GM19463 (cell line): ENCODE data around the gene ZNF429.
"Not testable (repeated sequence)": the region's sequence is repeated elsewhere in the genome, so short reads cannot be mapped to it uniquely, and the experiment has no call there.

ENCODE experiments used
- ATAC-seq: cut with Tn5 transposase; IDR thresholded peaks from one replicate; pipeline ENCODE4 v1.9.1; 2021; ENCODE audit warnings: mild to moderate bottlenecking, moderate library complexity; ENCODE audit not compliant: unreplicated experiment

ZNF429 gene

DNA sequence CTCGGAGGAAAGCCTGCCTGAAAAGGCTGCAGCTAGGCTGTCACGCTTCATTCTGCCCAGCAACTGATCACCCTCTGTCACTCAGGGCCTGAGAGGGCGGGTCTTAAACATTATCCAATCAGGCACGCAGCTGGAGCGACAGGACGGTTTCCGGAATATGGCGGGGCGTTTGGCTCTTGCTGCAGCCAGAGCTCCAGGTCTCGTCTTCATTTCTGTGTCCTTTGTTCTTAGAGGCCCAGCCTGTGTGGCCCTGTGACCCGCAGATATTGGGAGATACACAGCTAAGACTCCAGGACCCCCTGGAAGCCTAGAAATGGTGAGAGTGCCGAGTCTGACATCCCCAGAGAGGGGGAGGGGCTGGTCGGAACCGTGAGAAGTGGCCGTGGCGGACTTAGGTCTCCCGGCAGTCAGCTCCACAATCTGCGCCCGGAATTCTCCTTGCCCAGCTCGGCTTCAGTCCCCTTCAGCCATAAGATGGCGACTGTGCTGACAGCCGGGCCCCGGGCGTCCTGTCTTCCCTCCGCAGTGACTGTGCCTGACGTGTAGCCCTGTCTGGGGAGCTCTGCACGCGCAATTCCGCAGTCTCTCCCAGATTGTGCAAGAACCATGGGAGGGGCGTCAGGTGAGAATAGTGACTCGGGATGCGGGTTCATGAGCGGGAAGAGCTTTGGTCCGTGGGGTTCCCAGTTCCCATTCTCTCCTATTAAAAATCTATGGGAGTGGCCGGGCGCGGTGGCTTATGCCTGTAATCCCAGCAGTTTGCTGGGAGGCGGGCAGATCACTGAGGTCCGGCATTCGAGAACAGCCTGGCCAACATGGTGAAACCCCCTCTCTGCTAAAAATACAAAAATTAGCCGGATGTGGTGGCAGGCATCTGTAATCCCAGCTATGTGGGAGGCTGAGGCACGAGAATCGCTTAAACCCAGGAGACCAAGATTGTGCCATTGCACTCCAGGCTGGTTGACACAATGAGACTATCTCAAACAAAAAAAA is at the start of gene ZNF429:
Gene ZNF429 (plus strand): TSS at position 144 of the 993 bp plus-strand sequence. CDS start 170 bp downstream, at position 314.
- peak; percentile 100 for ATAC-seq

DNA sequence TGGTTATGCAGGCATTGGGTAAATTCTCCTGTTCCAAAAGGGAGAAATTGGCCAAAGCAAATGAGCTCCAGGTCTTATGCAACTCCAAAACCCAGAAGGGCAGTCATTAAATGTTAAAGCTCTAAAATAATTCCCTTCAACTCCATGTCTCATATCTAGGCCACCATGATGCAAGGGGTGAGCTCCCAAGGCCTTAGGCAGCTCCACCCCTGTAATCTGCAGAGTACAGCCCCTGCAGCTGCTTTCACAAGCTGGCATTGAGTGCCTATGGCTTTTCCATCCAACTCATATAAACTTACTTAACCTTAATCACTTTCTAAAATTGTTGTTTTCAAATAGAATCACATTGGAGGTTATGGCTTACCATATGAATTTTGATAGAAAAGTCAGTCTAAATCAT is 44.7 kb upstream of the ZNF429 start:
- no peak for ATAC-seq

DNA sequence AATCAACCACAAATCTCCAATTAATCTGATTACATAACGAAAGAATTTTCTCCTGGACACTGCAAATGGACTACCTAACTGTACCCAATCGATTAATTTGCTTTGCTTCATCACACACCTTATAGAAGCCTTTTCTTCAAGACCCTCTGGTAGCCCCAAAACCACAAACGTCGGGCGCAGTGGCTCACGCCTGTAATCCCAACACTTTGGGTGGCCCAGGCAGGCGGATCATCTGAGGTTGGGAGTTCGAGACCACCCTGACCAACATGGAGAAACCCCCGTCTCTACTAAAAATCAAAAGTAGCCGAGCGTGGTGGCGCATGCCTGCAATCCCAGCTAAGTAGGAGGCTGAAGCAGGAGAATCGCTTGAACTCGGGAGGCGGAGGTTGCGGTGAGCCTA is 42.9 kb upstream of the ZNF429 start:
- no peak for ATAC-seq

DNA sequence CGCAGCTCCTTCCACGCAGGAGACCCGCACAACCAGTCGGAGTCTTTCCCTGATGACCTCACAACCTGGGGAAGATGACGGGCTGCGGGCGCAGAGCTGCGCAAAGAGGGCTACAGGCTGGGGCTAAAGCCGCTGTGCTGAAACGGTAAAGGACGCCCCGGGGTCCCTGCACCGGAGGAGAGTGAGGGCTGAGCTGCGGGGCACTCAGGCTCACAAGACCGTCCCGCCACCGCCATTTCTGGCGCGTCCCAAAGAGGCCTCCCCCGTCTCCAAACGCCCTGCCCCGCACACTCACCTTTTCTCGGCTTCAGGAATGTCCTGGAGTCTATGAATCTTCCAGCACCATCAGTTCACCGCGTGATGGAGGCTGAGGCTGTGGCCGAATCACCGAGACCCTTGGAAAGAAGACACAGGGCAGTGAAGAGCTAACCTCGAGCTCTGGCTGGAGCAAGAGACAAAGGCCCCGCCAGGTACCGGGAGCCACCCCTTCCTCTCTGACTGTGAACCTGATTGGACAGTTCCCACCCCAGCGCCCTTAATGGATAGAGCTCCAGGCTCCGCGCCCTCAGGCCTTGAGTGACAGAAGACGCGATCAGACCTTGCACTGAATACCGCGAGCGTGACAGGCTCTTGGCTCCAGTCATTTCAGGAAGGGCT is 41.8 kb upstream of the ZNF429 start:
- ATAC-seq, result no peak

DNA sequence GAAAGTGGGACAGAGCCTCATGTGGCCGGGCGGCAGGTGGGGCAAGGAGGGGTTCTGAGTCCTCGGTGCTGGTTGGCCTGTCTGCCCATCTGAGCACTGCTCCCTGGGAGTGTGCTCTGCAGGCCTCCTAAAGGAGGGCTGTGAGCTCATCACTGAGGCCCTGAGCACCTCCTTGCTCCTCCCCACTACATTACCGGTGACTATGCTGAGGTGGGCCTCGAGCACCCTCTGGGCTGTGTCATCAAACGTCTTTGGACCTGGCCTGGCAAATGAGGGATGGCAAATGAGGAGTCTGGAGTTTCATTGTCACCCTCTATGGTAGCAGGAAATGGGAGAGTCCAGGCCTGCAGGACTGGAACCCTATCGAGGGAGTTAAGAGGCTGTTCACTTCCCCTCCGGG is 38.8 kb upstream of the ZNF429 start:
- ATAC-seq, result no peak

DNA sequence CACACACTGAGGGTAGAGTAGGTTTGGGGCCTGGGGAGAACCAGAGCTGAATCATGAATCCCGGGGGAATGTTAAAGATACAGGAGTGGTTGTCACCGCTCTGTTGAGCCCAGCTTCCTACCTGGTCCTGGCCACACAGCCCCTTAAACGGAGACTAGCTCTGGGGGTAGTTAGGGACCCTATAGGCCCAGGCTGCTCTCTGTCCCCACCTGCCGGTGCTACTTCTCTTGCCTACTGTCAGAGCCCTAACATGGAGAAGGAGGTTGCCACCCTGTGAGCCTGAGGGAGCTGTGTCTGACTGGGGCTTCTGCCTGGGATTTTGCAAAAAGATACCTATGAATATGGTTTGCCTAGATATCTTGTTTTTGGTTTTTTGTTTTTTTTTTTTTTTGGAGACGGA is 36.6 kb upstream of the ZNF429 start:
- ATAC-seq, result no peak

DNA sequence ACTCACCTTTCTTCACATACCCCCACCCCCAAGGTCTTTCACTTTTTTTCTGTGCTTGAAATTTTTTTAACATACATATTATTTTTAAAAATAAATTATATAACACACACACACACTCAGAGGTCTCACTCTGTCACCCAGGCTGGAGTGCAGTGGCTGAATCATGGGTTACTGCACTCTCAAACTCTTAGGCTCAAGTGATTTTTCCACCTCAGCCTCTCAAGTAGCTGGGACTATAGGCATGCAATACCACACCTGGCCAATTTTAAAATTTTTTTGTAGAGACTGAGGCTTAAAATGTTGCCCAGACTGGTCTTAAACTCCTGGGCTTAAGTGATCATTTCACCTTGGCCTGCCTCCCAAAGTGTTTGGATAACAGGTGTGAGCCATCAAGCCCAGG is 32.9 kb upstream of the ZNF429 start:
- ATAC-seq, result no peak

DNA sequence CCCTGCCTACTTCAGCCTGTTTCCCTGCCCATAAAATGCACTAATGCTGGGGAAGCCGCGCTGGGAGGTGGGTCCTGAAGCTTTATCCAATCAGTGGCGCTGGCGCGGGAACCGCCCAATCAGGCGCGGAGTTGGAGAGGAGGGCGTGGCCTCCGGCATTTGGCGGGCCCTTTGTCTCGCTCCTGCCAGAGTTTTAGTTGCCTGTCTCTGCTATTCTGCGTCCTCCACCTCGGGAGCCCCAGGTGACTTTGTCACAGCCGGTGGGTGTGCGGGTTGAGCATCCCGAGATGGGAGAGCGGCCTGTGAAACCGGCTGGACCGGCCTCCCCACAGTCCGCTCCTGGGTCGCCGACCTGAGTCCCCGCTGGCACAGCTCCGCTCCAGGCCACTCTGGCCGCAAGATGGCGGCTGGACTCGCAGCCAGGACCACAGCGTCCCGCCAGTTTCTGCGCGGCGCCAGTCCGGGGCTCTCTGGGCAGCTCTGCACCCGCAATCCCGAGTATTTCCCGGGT is 30.7 kb upstream of the ZNF429 start:
- no peak for ATAC-seq

DNA sequence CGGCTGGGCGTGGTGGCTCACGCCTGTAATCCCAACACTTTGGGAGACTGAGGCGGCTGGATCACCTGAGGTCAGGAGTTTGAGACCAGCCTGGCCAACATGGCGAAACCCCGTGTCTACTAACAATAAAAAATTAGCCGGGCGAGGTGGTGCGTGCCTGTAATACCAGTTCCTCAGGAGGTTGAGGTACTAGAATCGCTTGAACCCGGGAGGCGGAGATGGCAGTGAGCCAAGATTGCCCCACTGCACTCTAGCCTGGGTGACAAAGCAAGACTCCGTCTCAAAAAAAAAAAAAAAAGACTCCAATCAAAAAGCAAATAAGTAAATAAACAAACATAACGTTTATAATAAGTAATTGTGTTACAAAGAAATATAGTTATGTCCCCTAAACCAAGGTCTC is 23.0 kb upstream of the ZNF429 start:
- not testable (repeated sequence) for ATAC-seq

DNA sequence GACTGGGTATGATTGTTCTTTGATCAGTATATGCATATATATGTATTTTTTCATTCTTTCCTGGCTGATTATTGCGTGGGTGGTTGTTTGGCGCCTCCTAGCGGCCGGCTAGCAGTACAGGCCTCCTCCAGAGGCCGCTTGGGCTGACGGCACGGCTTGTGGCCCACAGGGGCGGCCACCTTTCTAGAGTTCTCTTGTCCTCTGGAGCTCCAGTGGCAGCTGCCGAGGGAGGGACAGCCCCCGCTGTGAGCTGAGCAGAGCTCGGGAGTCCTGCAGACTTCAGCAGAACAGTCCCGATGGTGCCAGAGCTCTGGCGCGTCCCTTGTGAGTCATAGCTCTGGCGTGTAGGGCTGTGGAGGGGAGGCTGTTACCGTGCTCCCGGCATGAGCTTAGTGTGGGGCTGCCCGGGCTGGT is 22.5 kb upstream of the ZNF429 start:
- ATAC-seq, result no peak

DNA sequence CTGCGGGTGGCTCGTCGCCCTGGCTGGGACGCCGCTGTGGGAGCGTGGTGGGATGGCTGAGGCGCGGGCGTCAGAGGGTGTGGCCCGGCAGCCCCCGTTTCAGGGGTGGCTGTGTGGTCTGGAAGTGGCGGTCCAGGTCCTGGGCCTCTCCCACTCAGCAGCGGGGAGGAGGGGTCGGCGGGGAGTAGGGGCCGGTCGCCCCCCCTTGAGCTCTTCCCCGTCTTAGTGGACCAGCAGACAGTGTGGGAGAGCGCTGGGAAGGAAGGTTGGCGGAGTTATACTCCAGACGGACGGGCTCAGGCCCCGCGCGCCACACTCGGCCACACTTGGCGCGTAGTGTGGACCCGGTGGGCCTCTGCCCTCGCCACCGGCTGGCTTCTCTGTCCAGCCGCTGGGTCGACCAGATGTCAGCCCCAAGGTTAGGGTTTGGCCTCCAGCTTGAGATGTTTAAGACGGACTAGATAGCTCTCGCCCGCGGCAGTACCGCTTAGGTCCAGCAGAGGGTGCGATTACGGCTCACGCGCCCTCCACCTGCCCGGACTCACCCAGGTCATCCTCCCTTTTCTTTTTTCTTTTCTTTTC is 21.7 kb upstream of the ZNF429 start:
- no peak for ATAC-seq

DNA sequence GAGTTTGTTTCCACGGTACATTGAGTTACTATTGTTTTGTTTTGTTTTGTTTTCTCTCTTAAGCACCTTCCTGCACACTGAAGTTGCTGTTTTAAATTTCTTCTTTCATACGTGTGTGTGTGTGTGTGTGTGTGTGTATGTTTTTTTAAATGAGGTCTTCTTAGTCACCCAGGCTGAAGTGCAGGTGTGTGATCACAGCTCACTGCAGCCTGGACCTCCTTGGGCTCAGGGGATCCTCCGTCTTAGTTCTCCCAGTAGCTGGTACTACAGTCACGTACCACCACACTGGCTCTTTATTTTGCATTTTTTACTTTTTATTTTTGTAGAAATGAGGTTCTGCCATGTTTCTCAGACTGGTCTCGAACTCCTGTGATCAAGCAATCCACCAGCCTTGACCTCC is 20.8 kb upstream of the ZNF429 start:
- ATAC-seq, result no peak

DNA sequence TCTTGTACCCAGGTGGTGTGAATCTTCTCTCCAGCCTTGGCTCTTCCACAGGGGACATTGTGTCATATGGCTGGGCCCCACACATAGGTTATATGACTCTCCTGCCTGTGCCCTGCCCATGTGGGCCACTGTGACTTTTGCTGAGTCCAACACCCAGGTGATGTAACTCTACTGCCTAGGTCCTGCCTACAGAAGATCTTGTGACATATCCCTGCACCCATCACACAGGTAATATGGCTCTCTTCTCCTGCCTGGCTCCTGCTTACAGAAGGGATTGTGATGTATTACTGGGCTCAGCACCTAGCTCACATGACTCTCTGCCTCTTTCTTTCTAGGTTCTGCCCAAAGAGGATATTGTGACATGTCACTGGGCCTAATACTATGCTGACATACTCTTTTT is 19.5 kb upstream of the ZNF429 start:
- no peak for ATAC-seq

DNA sequence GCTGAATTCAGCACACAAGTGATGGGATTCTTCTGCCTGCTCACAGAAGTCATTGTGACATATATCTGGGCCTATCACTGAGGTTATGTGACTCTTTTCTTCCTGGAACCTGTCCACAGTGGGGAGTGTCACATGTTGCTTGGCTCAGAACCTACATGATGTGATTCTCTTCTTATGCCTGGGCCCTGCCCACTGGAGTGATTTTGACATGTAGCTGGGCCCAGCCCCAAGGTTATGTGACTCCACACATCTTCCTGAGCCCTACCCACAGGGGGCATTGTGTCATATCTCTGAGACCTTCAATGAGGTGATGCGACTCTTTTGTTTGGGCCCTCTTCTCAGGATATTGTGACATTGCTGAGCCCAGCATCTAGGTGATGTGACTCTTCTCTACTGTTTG is 17.4 kb upstream of the ZNF429 start:
- ATAC-seq, result no peak

DNA sequence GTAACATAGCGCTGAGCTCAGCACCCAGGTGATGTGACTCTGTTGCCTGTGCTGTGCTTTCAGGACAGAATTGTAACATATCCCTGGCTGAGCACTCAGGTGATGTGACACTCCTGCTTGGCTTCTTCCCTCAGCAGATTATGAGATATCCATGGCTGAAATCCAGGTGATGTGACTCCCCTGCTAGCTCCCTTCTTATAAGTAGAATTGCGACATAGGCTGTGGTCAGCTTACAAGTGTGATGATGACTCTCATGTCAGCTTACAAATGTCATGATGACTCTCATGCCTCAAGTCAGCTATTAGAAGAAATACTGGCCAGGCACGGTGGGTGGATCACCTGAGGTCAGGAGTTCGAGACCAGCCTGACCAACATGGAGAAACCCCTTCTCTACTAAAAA is 14.3 kb upstream of the ZNF429 start:
- no peak for ATAC-seq

DNA sequence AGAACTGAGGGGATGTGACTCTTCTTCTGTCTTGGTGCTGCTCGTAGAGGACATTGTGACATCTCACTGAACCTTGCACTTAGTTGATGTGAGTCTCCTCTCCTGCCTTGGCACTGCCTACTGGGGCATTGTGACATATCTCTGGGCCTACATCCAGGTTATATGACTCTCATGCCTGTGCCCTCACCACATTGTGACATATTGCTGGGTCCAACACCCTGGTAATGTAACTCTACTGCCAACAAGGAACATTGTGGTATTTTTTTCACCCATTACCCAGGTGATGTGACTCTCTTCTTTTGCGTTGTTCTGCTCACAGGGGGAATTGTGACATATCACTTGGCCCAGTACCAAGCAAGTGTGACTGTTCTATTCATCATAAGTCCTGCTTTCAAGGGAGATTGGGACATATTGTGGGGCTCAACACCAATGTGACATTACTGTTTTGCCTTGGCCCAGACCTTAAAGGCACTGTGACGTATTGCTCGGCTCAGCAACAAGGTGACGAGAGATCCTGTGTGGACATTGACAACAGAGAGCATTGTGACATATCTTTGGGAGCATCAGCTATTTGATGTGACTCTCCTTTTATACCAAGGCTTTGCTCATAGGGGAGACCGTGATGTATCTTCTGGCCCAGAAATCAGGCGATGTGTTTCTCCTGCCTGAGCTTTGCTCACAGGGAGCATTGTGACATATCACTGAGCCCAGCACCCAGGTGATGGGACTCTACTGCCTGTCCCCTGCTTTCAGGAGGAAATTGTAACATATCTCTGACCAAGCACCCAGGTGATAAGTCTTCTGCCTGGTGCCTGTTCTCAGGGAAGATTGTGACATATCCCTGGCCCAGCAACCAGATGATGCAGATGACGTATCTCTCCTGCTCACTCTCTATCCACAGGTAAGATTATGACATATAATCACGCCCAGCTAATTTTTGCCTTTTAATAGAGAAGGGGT is 12.2 kb upstream of the ZNF429 start:
- ATAC-seq, result no peak

DNA sequence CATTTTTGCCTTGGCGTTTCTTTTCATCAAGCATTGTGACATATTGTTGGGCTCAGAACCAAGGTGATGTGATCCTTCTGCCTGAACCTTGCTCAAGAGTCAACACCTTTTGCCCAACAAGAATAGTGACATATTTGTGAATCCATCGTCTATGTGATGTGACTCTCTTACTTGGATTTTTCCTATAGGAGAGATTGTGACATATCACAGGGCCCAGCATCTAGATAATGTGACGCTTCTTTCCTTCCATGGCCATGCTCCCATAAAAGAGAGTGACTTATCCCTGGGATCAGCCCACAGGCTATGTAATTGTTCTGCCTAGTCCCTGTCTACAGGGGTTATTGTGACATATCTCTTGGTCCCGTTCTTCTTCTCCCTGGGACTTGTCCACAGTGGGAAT is 8.5 kb upstream of the ZNF429 start:
- ATAC-seq, result no peak

DNA sequence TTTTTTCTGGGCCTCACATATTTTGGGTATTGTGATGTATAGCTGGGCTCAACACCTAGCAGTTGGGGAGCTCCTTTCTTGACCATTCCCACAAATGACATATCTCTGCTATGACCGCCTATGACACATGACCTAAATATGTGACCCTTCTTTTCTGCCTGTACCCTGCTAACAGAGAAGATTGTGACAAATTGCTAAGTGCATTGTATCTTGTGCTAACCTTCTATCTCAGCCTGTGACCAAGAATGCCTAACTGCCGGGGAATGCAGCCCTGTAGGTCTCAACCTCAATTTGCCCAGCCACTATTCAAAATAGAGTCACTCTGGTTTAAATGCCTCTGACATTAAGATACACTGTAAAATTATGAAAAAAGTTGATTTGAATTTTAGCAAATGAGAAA is 6.8 kb upstream of the ZNF429 start:
- no peak for ATAC-seq

DNA sequence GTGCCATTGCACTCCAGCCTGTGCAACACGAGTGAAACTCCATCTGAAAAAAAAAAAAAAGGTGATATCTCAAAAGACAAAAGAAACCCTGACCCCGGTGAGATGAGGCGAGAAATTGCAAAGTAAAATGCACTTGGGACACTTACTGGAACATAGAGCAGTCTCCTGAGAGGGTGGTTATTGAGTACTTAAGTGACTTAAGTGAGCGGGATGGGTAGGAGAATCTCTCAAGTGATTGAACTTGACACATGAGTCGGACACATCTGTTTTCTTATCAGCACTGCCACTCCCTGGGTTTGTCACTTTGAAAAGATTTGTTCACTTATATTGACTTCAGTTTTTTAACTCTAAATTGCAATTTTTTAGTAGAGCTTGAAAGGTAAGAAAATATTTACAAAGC is 2.8 kb downstream of the ZNF429 start:
- ATAC-seq, result no peak

DNA sequence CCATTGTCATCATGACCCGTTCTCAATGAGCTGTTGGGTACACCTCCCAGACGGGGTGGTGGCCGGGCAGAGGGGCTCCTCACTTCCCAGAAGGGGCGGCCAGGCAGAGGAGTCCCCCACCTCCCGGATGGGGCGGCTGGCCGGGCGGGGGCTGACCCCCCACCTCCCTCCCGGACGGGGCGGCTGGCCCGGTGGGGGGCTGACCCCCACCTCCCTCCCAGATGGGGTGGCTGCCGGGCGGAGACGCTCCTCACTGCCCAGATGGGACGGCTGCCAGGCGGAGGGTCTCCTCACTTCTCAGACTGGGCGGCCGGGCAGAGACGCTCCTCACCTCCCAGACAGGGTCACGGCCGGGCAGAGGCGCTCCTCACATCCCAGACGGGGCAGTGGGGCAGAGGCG is 5.7 kb downstream of the ZNF429 start:
- not testable (repeated sequence) for ATAC-seq
